GM12892 (cell line): Measurements from ENCODE around the gene LCN2.

Experiments
- POLR2A ChIP-seq: IDR thresholded peaks from 2 replicates; pipeline ENCODE4 v1.6.1; 2011; ENCODE audit warnings: low read depth, low read length, control low read depth
- POLR2AphosphoS5 ChIP-seq: IDR thresholded peaks from 2 replicates; pipeline ENCODE4 v1.6.1; 2011; ENCODE audit warnings: low read depth, low read length, control low read depth

DNA sequence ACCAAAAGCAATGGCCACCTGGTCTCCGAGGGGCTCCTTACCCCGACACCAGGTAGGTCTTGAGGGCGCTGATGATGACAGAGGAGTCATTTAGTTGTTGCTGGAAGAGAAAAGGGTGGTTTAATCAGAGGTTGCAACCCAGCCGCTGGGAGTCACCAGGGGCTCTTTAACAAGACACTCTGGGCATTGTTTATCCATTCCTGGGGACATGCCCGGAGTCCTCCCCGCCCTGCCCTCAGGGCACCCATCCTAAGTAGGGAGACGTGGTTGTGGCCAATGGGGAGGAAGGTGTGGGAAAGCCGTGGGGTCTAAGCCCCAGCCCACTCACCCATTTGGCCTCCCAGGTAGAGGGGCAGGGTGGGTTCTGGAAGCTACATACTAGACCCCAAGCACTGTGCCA, 24.8 kb upstream of the LCN2 start:
- no peak for TF ChIP-seq POLR2AphosphoS5
- no peak for TF ChIP-seq POLR2A
